ENCODE measurements around the gene RFC3. TPM values are rescaled to one million over a fixed set of nuclear protein-coding genes. Genes with fewer than 3 reads are reported as not detected.

RFC3 gene
- total RNA-seq, 2 donors from 2014 or later, result 11.2 to 16.3 TPM

- H3K27me3 ChIP-seq (replicated peaks; ENCODE audit: insufficient read depth), result no peaks in the 10 kb centered on the region
- no peaks in the 10 kb centered on the region for H3K9me3 ChIP-seq
- TF ChIP-seq POLR2AphosphoS5 (IDR thresholded peaks at IDR 0.05), result no peak
- no peak for TF ChIP-seq POLR2A (IDR thresholded peaks at IDR 0.05)
- no peak for TF ChIP-seq CTCF (IDR thresholded peaks at IDR 0.05)
- intact Hi-C loops (cut with DNase I), result no loop called here
- H3K4me3 ChIP-seq, result no peak overlapping the region
- H3K27ac ChIP-seq, result no peak overlapping the region
- WGBS, result 76% methylated on average over 5 of the region's 5 CpGs
- DNase-seq (ENCODE audit: low spot score), result no peak
- H3K36me3 ChIP-seq, result no peaks in the 10 kb centered on the region
- no peaks in the 10 kb centered on the region for H3K4me1 ChIP-seq (replicated peaks)
Observed at GRCh38 chr13:33876716-33877394, 58.9 kb downstream of the RFC3 start.

GRCh38 chr13:33879118-33879517 is 61.2 kb downstream of the RFC3 start:
- 50% methylated on average over 2 of the region's 2 CpGs for WGBS
- no peak for DNase-seq (ENCODE audit: low spot score)
- H3K4me3 ChIP-seq, result no peak overlapping the region
- no peaks in the 10 kb centered on the region for H3K9me3 ChIP-seq
- H3K36me3 ChIP-seq, result no peaks in the 10 kb centered on the region
- no peaks in the 10 kb centered on the region for H3K27me3 ChIP-seq (replicated peaks; ENCODE audit: insufficient read depth)
- intact Hi-C loops (cut with DNase I), result no loop called here
- TF ChIP-seq POLR2A (IDR thresholded peaks at IDR 0.05), result no peak
- TF ChIP-seq POLR2AphosphoS5 (IDR thresholded peaks at IDR 0.05), result no peak
- TF ChIP-seq CTCF (IDR thresholded peaks at IDR 0.05), result no peak
- no peak overlapping the region for H3K27ac ChIP-seq
- no peaks in the 10 kb centered on the region for H3K4me1 ChIP-seq (replicated peaks)

- DNase-seq (ENCODE audit: low spot score), result no peak
- TF ChIP-seq CTCF (IDR thresholded peaks at IDR 0.05) (no peak), POLR2AphosphoS5 (IDR thresholded peaks at IDR 0.05) (peak; percentile 59)
- Histone ChIP-seq H3K27me3 (replicated peaks; ENCODE audit: insufficient read depth) (no peaks in the 10 kb centered on the region), H3K4me1 (replicated peaks) (no peaks in the 10 kb centered on the region), H3K36me3 (no peaks in the 10 kb centered on the region), H3K4me3 (no peak overlapping the region), H3K9me3 (no peaks in the 10 kb centered on the region), H3K27ac (no peak overlapping the region)
- intact Hi-C loops (cut with DNase I), result no loop called here
Observed at GRCh38 chr13:33882804-33883203, 64.9 kb downstream of the RFC3 start.

GRCh38 chr13:33884531-33885220 is 66.7 kb downstream of the RFC3 start:
- TF ChIP-seq POLR2AphosphoS5 (IDR thresholded peaks at IDR 0.05), result no peak
- TF ChIP-seq POLR2A (IDR thresholded peaks at IDR 0.05), result no peak
- TF ChIP-seq CTCF (IDR thresholded peaks at IDR 0.05), result no peak
- no peaks in the 10 kb centered on the region for H3K4me1 ChIP-seq (replicated peaks)
- H3K4me3 ChIP-seq, result no peak overlapping the region
- WGBS, result 78% methylated on average over 11 of the region's 11 CpGs
- no peak for DNase-seq (ENCODE audit: low spot score)
- H3K27me3 ChIP-seq (replicated peaks; ENCODE audit: insufficient read depth), result no peaks in the 10 kb centered on the region
- intact Hi-C loops (cut with DNase I), result no loop called here
- H3K36me3 ChIP-seq, result no peaks in the 10 kb centered on the region
- no peaks in the 10 kb centered on the region for H3K9me3 ChIP-seq
- H3K27ac ChIP-seq, result no peak overlapping the region

Small RNA genes lying within 50 kb of the gene (small RNA-seq; reads per million reads assigned to genes)
- 0 reads per million in 2 donors for gene RNU5A-4P
